ENCODE results near the gene CTIF.

Gene CTIF

GRCh38 chr18:48777744-48778116, 238.9 kb downstream of the CTIF start:
- no peak for DNase-seq

- no peak for DNase-seq
These were observed 239.6 kb downstream of the CTIF start for GRCh38 chr18:48778344-48779011.

GRCh38 chr18:48779462-48779861, 240.6 kb downstream of the CTIF start:
- no peak for DNase-seq

- no peak for DNase-seq
These were observed 241.5 kb downstream of the CTIF start for GRCh38 chr18:48780201-48780912.

GRCh38 chr18:48780913-48781162, 242.0 kb downstream of the CTIF start:
- DNase-seq = no peak

GRCh38 chr18:48781163-48781987, 242.5 kb downstream of the CTIF start:
- DNase-seq = no peak

GRCh38 chr18:48781988-48782363, 243.1 kb downstream of the CTIF start:
- no peak for DNase-seq

GRCh38 chr18:48782381-48782861, 243.6 kb downstream of the CTIF start:
- DNase-seq = no peak

- no peak for DNase-seq
These were observed 245.0 kb downstream of the CTIF start for GRCh38 chr18:48783616-48784520.

GRCh38 chr18:48784656-48785055, 245.8 kb downstream of the CTIF start:
- DNase-seq = no peak

- peak in 1 of 5 donors; percentile 55 for DNase-seq
These were observed 246.3 kb downstream of the CTIF start for GRCh38 chr18:48785091-48785614.

- no peak for DNase-seq
These were observed 247.1 kb downstream of the CTIF start for GRCh38 chr18:48785736-48786454.

- DNase-seq = no peak
These were observed 247.8 kb downstream of the CTIF start for GRCh38 chr18:48786455-48787202.

- DNase-seq = no peak
These were observed 248.6 kb downstream of the CTIF start for GRCh38 chr18:48787203-48788151.

GRCh38 chr18:48788373-48788772, 249.5 kb downstream of the CTIF start:
- DNase-seq = no peak

GRCh38 chr18:48789259-48789812, 250.5 kb downstream of the CTIF start:
- DNase-seq = no peak

- no peak for DNase-seq
These were observed 251.5 kb downstream of the CTIF start for GRCh38 chr18:48790226-48790863.

GRCh38 chr18:48790869-48791635, 252.2 kb downstream of the CTIF start:
- DNase-seq = no peak
